DOHH2 (cell line): ENCODE results near the gene DIS3.
"Not testable (repeated sequence)": the region's sequence is repeated elsewhere in the genome, so short reads cannot be mapped to it uniquely, and the experiment has no call there.

Source experiments
- H3F3A ChIP-seq: fragments of 200-600 bp; sonication (generic), shearing (Covaris generic); 2 replicates; pipeline ENCODE4 v1.6.0; 2016; ENCODE audit warnings: antibody characterized with exemption, mild to moderate bottlenecking; ENCODE audit not compliant: control insufficient read depth, insufficient read depth
- H3K27ac ChIP-seq: fragments of 200-600 bp; sonication (generic); 2 replicates; pipeline ENCODE4 v1.5.1; 2014; ENCODE audit warnings: low read depth, mild to moderate bottlenecking, low read length, moderate library complexity
- H3K27me3 ChIP-seq: fragments of 200-600 bp; sonication (generic); 2 replicates; pipeline ENCODE4 v1.6.1; 2014; ENCODE audit warnings: mild to moderate bottlenecking, low read length, mixed read lengths; ENCODE audit not compliant: control insufficient read depth
- H3K36me3 ChIP-seq: fragments of 200-600 bp; sonication (generic); 2 replicates; pipeline ENCODE4 v1.6.1; 2014; ENCODE audit warnings: mild to moderate bottlenecking, low read length, moderate library complexity, mixed read lengths; ENCODE audit not compliant: control insufficient read depth
- H3K4me1 ChIP-seq: fragments of 200-600 bp; sonication (generic); 2 replicates; pipeline ENCODE4 v1.6.1; 2014; ENCODE audit warnings: mild to moderate bottlenecking, low read length, mixed read lengths; ENCODE audit not compliant: control insufficient read depth
- H3K4me2 ChIP-seq: fragments of 200-600 bp; sonication (generic); 2 replicates; pipeline ENCODE4 v1.6.0; 2014; ENCODE audit warnings: mild to moderate bottlenecking, low read length, moderate library complexity
- H3K4me3 ChIP-seq: fragments of 200-600 bp; sonication (generic); 2 replicates; pipeline ENCODE4 v1.5.1; 2014; ENCODE audit warnings: mild to moderate bottlenecking, low read length, mixed read lengths
- H3K79me2 ChIP-seq: fragments of 200-600 bp; sonication (generic); 2 replicates; pipeline ENCODE4 v1.6.1; 2014; ENCODE audit warnings: mild to moderate bottlenecking, low read length, mixed read lengths; ENCODE audit not compliant: control insufficient read depth
- H3K9me2 ChIP-seq: fragments of 200-600 bp; sonication (generic); replicated peaks from 2 replicates; pipeline ENCODE4 v1.6.1; 2014; ENCODE audit warnings: mild to moderate bottlenecking, low read length, mixed read lengths; ENCODE audit not compliant: control insufficient read depth
- H3K9me3 ChIP-seq: fragments of 200-600 bp; sonication (generic); 2 replicates; pipeline ENCODE4 v1.6.1; 2014; ENCODE audit warnings: antibody characterized with exemption, low read length, mixed read lengths; ENCODE audit not compliant: control insufficient read depth, insufficient read depth
- H4K20me1 ChIP-seq: fragments of 200-600 bp; sonication (generic); 2 replicates; pipeline ENCODE4 v1.6.0; 2014; ENCODE audit warnings: low read depth, mild to moderate bottlenecking, antibody characterized with exemption, low read length, moderate library complexity; ENCODE audit not compliant: control insufficient read depth, insufficient read depth
- EZH2phosphoT487 ChIP-seq: fragments of 200-600 bp; sonication (generic); IDR thresholded peaks from 2 replicates; pipeline ENCODE4 v1.6.1; 2017; ENCODE audit warnings: borderline replicate concordance, mild to moderate bottlenecking, antibody characterized with exemption, low read length, moderate library complexity, mixed read lengths
- TF ChIP-seq, protein P1 (sequence below): fragments of 200-600 bp; sonication (generic); IDR thresholded peaks from one replicate; pipeline ENCODE4 v1.5.1; 2014; ENCODE audit warnings: antibody characterized with exemption, mild to moderate bottlenecking, low read depth, low read length; ENCODE audit not compliant: poor library complexity, severe bottlenecking

Gene DIS3

DNA sequence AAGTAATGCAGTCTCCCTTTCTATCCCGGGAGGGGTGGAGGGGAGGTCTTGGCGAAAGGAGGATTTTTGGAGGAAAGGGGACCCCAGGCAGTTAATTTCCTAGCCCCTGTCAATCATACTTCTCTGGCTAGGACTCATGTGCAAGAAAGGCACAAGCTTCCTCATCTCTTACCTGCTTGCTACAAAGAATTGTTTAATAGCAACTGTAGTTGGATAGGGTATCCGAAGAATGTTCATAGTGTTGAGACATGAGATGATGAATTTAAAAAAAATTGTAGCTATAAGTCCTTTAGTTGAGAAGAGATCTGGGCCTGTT, 53.5 kb downstream of the DIS3 start:
- Histone ChIP-seq H3K4me2 (peak overlapping the region; percentile 75), H3K27ac (peak overlapping the region; percentile 58)

DNA sequence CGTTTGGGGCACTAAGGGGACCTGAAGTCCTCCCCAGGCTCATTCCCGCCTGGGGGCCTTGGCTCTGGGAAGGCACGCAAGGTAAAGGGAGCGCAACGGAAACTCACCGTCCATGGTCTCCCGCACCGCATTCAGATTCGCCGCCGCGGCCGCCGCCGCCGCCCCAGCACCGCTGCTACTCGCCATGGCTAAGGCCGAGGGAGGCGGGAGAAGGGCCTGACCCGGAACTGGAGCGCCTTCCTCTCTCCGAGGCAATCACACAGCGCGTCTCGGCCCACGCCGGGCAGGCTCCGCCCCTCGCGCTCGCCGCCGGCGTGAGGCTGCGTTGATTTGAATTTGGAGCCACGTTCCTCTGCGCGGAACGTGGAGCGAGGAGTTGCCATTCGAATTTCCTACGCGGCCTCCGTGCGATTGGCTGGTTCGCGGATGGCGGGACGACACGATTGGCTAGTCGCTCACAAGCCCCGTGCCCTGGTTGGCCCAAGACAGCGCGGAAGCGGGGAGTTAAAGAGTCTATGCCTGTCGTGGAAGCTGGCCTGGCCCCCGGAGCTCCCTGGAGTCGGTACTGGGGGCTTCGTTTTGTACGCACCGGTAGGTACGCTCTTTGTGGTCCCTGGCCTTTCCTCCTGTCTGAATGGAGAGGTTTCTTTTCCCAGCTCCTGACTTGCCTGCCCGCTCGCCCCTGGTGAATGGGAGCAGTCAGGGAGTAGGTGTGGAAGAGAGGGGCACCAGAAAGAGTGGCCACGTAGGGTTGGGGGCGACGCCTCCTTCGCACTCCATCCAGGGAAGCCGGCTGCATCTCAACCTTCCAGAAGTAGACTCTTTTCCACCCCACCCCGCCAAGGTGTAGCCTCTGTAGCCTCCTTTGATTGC, 54.0 kb downstream of the DIS3 start, which contains the start of the genes BORA and MZT1:
BORA (plus strand) TSS at position 507 of the 873 bp plus-strand sequence. CDS start 1,018 bp downstream, outside the sequence.
MZT1 (minus strand) TSS at position 213 of the 873 bp plus-strand sequence; CDS start at position 186, 27 bp downstream.
- Histone ChIP-seq H3K79me2 (peaks cover 87% of the 10 kb centered on the region), H4K20me1 (no peaks in the 10 kb centered on the region), H3K4me2 (peak within 1 kb of the TSS; percentile 91), H3F3A (no peaks in the 10 kb centered on the region), H3K9me2 (no peaks in the 10 kb centered on the region), H3K4me1 (peaks cover 49% of the 10 kb centered on the region), H3K27me3 (no peaks in the 10 kb centered on the region), H3K27ac (peak within 1 kb of the TSS; percentile 68), H3K36me3 (peaks cover 78% of the 10 kb centered on the region), H3K4me3 (peak within 1 kb of the TSS; percentile 99), H3K9me3 (no peaks in the 10 kb centered on the region)
- TF ChIP-seq EZH2phosphoT487: no peak
- TF ChIP-seq, protein P1, sequence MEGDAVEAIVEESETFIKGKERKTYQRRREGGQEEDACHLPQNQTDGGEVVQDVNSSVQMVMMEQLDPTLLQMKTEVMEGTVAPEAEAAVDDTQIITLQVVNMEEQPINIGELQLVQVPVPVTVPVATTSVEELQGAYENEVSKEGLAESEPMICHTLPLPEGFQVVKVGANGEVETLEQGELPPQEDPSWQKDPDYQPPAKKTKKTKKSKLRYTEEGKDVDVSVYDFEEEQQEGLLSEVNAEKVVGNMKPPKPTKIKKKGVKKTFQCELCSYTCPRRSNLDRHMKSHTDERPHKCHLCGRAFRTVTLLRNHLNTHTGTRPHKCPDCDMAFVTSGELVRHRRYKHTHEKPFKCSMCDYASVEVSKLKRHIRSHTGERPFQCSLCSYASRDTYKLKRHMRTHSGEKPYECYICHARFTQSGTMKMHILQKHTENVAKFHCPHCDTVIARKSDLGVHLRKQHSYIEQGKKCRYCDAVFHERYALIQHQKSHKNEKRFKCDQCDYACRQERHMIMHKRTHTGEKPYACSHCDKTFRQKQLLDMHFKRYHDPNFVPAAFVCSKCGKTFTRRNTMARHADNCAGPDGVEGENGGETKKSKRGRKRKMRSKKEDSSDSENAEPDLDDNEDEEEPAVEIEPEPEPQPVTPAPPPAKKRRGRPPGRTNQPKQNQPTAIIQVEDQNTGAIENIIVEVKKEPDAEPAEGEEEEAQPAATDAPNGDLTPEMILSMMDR: no peak

More for the DNA sequence above, 53.5 kb downstream of the DIS3 start:
- Histone ChIP-seq H3K79me2 (peaks cover 84% of the 10 kb centered on the region), H3K36me3 (peaks cover 77% of the 10 kb centered on the region), H3K9me2 (no peaks in the 10 kb centered on the region), H4K20me1 (no peaks in the 10 kb centered on the region), H3K4me1 (peaks cover 44% of the 10 kb centered on the region), H3K27me3 (no peaks in the 10 kb centered on the region), H3K4me3 (peak overlapping the region; percentile 99), H3K9me3 (no peaks in the 10 kb centered on the region), H3F3A (no peaks in the 10 kb centered on the region)
- TF ChIP-seq, protein P1: no peak
- no peak for TF ChIP-seq EZH2phosphoT487

DNA sequence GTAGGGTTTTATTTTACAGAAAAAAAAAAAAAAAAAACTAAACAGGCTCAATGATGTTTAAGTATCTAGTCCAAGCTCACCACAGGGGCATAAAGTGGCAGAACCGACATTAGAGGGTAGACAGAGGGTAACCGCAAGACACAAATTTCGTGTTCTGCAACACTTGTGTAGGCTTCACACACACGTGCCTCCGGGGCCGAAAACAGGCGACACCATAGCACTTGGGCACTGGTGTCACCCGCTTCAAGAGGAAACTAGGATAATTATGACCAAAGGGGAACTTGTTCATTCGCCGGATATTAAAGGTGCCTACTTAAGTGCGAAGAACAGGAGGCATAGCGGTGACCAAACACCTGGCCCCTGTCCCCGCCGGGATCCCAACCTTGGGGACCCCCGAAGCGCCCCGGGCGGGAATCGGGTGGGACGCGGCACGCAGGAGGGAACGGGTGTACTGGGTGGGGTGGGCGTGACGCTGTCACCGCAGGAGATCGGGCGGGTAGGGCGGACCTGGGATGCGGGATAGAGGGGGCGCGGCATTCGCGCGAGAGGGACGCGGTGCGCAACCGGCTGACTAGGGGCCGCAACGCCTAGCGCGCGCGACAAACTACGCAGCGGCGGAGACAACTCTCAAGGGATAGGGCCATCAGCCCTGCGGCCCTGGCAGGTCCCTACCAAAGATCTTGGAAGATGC, 54.8 kb downstream of the DIS3 start:
- Histone ChIP-seq H3F3A (no peaks in the 10 kb centered on the region), H3K4me3 (peak overlapping the region; percentile 99), H3K27ac (peak overlapping the region; percentile 68), H3K79me2 (peaks cover 95% of the 10 kb centered on the region), H3K36me3 (peaks cover 81% of the 10 kb centered on the region), H4K20me1 (no peaks in the 10 kb centered on the region), H3K4me2 (peak overlapping the region; percentile 91), H3K9me3 (no peaks in the 10 kb centered on the region), H3K27me3 (no peaks in the 10 kb centered on the region), H3K9me2 (no peaks in the 10 kb centered on the region), H3K4me1 (peaks cover 49% of the 10 kb centered on the region)
- no peak for TF ChIP-seq EZH2phosphoT487
- TF ChIP-seq, protein P1: no peak

DNA sequence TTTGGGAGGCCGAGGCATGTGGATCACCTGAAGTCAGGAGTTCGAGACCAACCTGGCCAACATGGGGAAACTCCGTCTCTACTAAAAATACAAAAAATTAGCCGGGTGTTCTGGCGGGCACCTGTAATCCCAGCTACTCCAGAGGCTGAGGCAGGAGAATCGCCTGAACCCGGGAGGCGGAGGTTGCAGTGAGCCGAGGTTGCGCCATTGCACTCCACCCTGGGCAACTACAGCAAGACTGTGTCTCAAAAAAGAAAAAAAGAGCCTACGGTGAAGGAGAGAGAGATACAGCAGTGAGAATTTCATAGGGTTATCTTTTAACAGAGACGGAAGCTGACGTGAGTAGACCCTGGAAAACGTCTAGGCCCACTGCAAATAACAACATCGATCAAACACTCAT, 55.5 kb downstream of the DIS3 start:
- peaks cover 96% of the 10 kb centered on the region for H3K79me2 ChIP-seq
- peaks cover 49% of the 10 kb centered on the region for H3K4me1 ChIP-seq
- not testable (repeated sequence) for H3K9me3 ChIP-seq, H3K27me3 ChIP-seq, H3K27ac ChIP-seq, H3F3A ChIP-seq, H3K9me2 ChIP-seq, H4K20me1 ChIP-seq
- peak overlapping the region; percentile 91 for H3K4me2 ChIP-seq
- peaks cover 81% of the 10 kb centered on the region for H3K36me3 ChIP-seq
- H3K4me3 ChIP-seq: peak overlapping the region; percentile 99
